GM19035 (cell line): ENCODE results near the gene NUB1.

Experiments
- ATAC-seq: cut with Tn5 transposase; IDR thresholded peaks from one replicate; pipeline ENCODE4 v1.9.1; 2021; ENCODE audit not compliant: unreplicated experiment

Gene NUB1

GRCh38 chr7:151343516-151343915, 1.9 kb downstream of the NUB1 start:
- ATAC-seq = no peak

GRCh38 chr7:151345576-151346469, 4.2 kb downstream of the NUB1 start:
- ATAC-seq = no peak

- ATAC-seq = no peak
Measured at GRCh38 chr7:151346470-151346769, 4.8 kb downstream of the NUB1 start.

- no peak for ATAC-seq
Measured at GRCh38 chr7:151347200-151347599, 5.6 kb downstream of the NUB1 start.

GRCh38 chr7:151348970-151349369, 7.4 kb downstream of the NUB1 start:
- ATAC-seq = no peak

GRCh38 chr7:151349507-151349853, 7.9 kb downstream of the NUB1 start:
- ATAC-seq = peak; percentile 53

GRCh38 chr7:151351027-151351426, 9.4 kb downstream of the NUB1 start:
- ATAC-seq = no peak

- ATAC-seq = no peak
Measured at GRCh38 chr7:151351967-151352366, 10.4 kb downstream of the NUB1 start.

- ATAC-seq = no peak
Measured at GRCh38 chr7:151352512-151352911, 10.9 kb downstream of the NUB1 start.

- no peak for ATAC-seq
Measured at GRCh38 chr7:151361193-151361959, 19.8 kb downstream of the NUB1 start.

- no peak for ATAC-seq
Measured at GRCh38 chr7:151363182-151363581, 21.6 kb downstream of the NUB1 start.

GRCh38 chr7:151366166-151366879, 24.7 kb downstream of the NUB1 start:
- ATAC-seq = no peak

- no peak for ATAC-seq
Measured at GRCh38 chr7:151366880-151367222, 25.2 kb downstream of the NUB1 start.

- no peak for ATAC-seq
Measured at GRCh38 chr7:151367284-151367683, 25.7 kb downstream of the NUB1 start.

- peak; percentile 98 for ATAC-seq
Measured at GRCh38 chr7:151368136-151368571, 26.5 kb downstream of the NUB1 start.

GRCh38 chr7:151371266-151371665, 29.7 kb downstream of the NUB1 start:
- ATAC-seq = no peak

- ATAC-seq = no peak
Measured at GRCh38 chr7:151372612-151373265, 31.1 kb downstream of the NUB1 start.

- ATAC-seq = no peak
Measured at GRCh38 chr7:151373599-151373998, 32.0 kb downstream of the NUB1 start.

GRCh38 chr7:151374139-151374538, 32.5 kb downstream of the NUB1 start:
- no peak for ATAC-seq

- no peak for ATAC-seq
Measured at GRCh38 chr7:151374726-151375125, 33.1 kb downstream of the NUB1 start.

- no peak for ATAC-seq
Measured at GRCh38 chr7:151375530-151376217, 34.1 kb downstream of the NUB1 start.
